ENCODE data around the gene COX7B2.

GRCh38 chr4:46878641-46879040, 30.4 kb downstream of the COX7B2 start:
- TF ChIP-seq POU2F2 (IDR thresholded peaks at IDR 0.05; ENCODE audit: low read depth, low read length) = no peak
- TF ChIP-seq TAF1 (IDR thresholded peaks at IDR 0.05; ENCODE audit: low read depth, low read length) = no peak
